ENCODE measurements around the gene ACOT7.

GRCh38 chr1:6248932-6249738, 144.4 kb downstream of the ACOT7 start:
- TF ChIP-seq CTCF (conservative IDR thresholded peaks at IDR 0.05; ENCODE audit: low read depth, low read length): no peak
- TF ChIP-seq EZH2phosphoT487 (IDR thresholded peaks at IDR 0.05; ENCODE audit: borderline replicate concordance, low read length): no peak

All from PC-3 (cell line).